SU-DHL-6 (cell line): ENCODE data around the gene ANXA8.

Source experiments
- H2AFZ ChIP-seq: fragments of 200-600 bp; sonication (generic); 2 replicates; pipeline ENCODE4 v1.6.1; 2014; ENCODE audit warnings: low read depth, mild to moderate bottlenecking, moderate library complexity, mixed read lengths, antibody characterized with exemption, low read length; ENCODE audit not compliant: severe bottlenecking
- H3F3A ChIP-seq: fragments of 200-600 bp; shearing (Covaris generic); 2 replicates; pipeline ENCODE4 v1.6.0; 2016; ENCODE audit warnings: antibody characterized with exemption, mild to moderate bottlenecking; ENCODE audit not compliant: insufficient read depth
- H3K27ac ChIP-seq: fragments of 200-600 bp; sonication (generic); 2 replicates; pipeline ENCODE4 v1.5.1; 2016; ENCODE audit warnings: low read depth, mild to moderate bottlenecking, low read length, moderate library complexity, mixed read lengths
- H3K27me3 ChIP-seq: fragments of 200-600 bp; sonication (generic), shearing (Covaris generic); 2 replicates; pipeline ENCODE4 v1.6.0; 2014; ENCODE audit warnings: mild to moderate bottlenecking, low read length
- H3K36me3 ChIP-seq: fragments of 200-600 bp; sonication (generic); 2 replicates; pipeline ENCODE4 v1.6.1; 2014; ENCODE audit warnings: mild to moderate bottlenecking, low read length, mixed read lengths
- H3K4me2 ChIP-seq: fragments of 300-600, 200-600 bp; shearing (Covaris generic), sonication (generic); 2 replicates; pipeline ENCODE4 v1.6.0; 2014; ENCODE audit warnings: low read length, low read depth, mild to moderate bottlenecking; ENCODE audit not compliant: poor library complexity, severe bottlenecking
- H3K4me3 ChIP-seq: fragments of 200-600 bp; sonication (generic); 2 replicates; pipeline ENCODE4 v1.5.1; 2014; ENCODE audit warnings: antibody characterized with exemption, low read length, mild to moderate bottlenecking, mixed read lengths; ENCODE audit not compliant: insufficient read depth, poor library complexity, severe bottlenecking
- H3K79me2 ChIP-seq: fragments of 200-600 bp; sonication (generic); 2 replicates; pipeline ENCODE4 v1.6.1; 2014; ENCODE audit warnings: mild to moderate bottlenecking, low read length, moderate library complexity; ENCODE audit not compliant: insufficient read depth
- H3K9ac ChIP-seq: fragments of 200-600 bp; sonication (generic); 2 replicates; pipeline ENCODE4 v1.7.0; 2014; ENCODE audit warnings: mild to moderate bottlenecking, low read length
- H3K9me2 ChIP-seq: fragments of 200-600 bp; sonication (generic); replicated peaks from 2 replicates; pipeline ENCODE4 v1.6.1; 2014; ENCODE audit warnings: low read length; ENCODE audit not compliant: insufficient read depth
- H3K9me3 ChIP-seq: fragments of 200-600 bp; sonication (generic); 2 replicates; pipeline ENCODE4 v1.6.1; 2014; ENCODE audit warnings: low read length, mixed read lengths; ENCODE audit not compliant: insufficient read depth
- H4K20me1 ChIP-seq: fragments of 200-600 bp; sonication (generic); 2 replicates; pipeline ENCODE4 v1.6.1; 2014; ENCODE audit warnings: low read depth, mild to moderate bottlenecking, antibody characterized with exemption, low read length, moderate library complexity, mixed read lengths
- CTCF ChIP-seq: fragments of 200-600 bp; sonication (generic); IDR thresholded peaks from one replicate; pipeline ENCODE4 v1.5.1; 2017; ENCODE audit warnings: antibody characterized with exemption, mild to moderate bottlenecking, low read length, moderate library complexity; ENCODE audit not compliant: insufficient read depth, poor library complexity, severe bottlenecking
- EZH2phosphoT487 ChIP-seq: fragments of 200-600 bp; sonication (generic), shearing (Covaris generic); conservative IDR thresholded peaks from 2 replicates; pipeline ENCODE4 v1.6.1; 2018; ENCODE audit warnings: mild to moderate bottlenecking, antibody characterized with exemption, low read length, moderate library complexity, mixed read lengths

Gene ANXA8

GRCh38 chr10:47445720-47446119 lies 38.2 kb downstream of the ANXA8 start:
- no peaks in the 10 kb centered on the region for H3K9me2 ChIP-seq
- no peak overlapping the region for H3K4me3 ChIP-seq
- no peak overlapping the region for H3K4me2 ChIP-seq
- TF ChIP-seq CTCF (no peak), EZH2phosphoT487 (no peak)
- no peaks in the 10 kb centered on the region for H4K20me1 ChIP-seq
- H3K27me3 ChIP-seq, result no peaks in the 10 kb centered on the region
- H3K9me3 ChIP-seq, result no peaks in the 10 kb centered on the region
- no peak overlapping the region for H3K27ac ChIP-seq
- no peaks in the 10 kb centered on the region for H3K36me3 ChIP-seq
- H3F3A ChIP-seq, result no peaks in the 10 kb centered on the region
- no peaks in the 10 kb centered on the region for H3K79me2 ChIP-seq
- H3K9ac ChIP-seq, result no peak overlapping the region
- no peak overlapping the region for H2AFZ ChIP-seq

GRCh38 chr10:47444047-47444446 lies 39.9 kb downstream of the ANXA8 start:
- no peaks in the 10 kb centered on the region for H3K9me2 ChIP-seq
- H4K20me1 ChIP-seq, result no peaks in the 10 kb centered on the region
- no peak overlapping the region for H3K4me2 ChIP-seq
- TF ChIP-seq EZH2phosphoT487 (no peak), CTCF (no peak)
- H3K27ac ChIP-seq, result no peak overlapping the region
- no peak overlapping the region for H2AFZ ChIP-seq
- no peaks in the 10 kb centered on the region for H3K79me2 ChIP-seq
- no peaks in the 10 kb centered on the region for H3K36me3 ChIP-seq
- no peaks in the 10 kb centered on the region for H3F3A ChIP-seq
- no peak overlapping the region for H3K4me3 ChIP-seq
- H3K9me3 ChIP-seq, result no peaks in the 10 kb centered on the region
- no peaks in the 10 kb centered on the region for H3K27me3 ChIP-seq
- no peak overlapping the region for H3K9ac ChIP-seq

DNA sequence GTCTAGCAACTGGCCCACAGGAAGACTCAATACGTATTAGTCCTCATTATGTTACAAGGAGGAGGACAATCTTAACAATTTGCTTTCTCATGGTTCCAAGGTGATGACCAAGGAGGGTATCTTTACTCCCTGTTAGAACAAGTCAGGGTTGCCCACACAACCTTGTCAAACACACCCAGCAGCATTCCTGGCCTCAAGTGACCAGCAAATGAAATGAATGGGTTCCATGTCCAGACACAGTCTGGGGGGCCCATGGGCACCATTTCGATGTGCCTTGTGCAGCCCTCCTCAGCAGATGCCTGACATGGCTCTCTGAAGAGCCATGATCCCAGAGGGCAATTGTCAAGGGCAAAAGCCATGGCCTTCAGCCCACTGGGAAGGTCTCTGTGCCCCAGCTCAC lies 40.8 kb downstream of the ANXA8 start:
- H3K4me2 ChIP-seq, result no peak overlapping the region
- TF ChIP-seq CTCF, result no peak
- no peak for TF ChIP-seq EZH2phosphoT487
- no peaks in the 10 kb centered on the region for H3K79me2 ChIP-seq
- H3F3A ChIP-seq, result no peaks in the 10 kb centered on the region
- H3K27me3 ChIP-seq, result no peaks in the 10 kb centered on the region
- no peaks in the 10 kb centered on the region for H4K20me1 ChIP-seq
- H3K9me3 ChIP-seq, result no peaks in the 10 kb centered on the region
- H3K27ac ChIP-seq, result no peak overlapping the region
- no peaks in the 10 kb centered on the region for H3K9me2 ChIP-seq
- H2AFZ ChIP-seq, result no peak overlapping the region
- H3K4me3 ChIP-seq, result no peak overlapping the region
- H3K9ac ChIP-seq, result no peak overlapping the region
- H3K36me3 ChIP-seq, result no peaks in the 10 kb centered on the region

GRCh38 chr10:47442351-47442750 lies 41.6 kb downstream of the ANXA8 start:
- Histone ChIP-seq H3K9ac (no peak overlapping the region), H2AFZ (no peak overlapping the region), H3K4me3 (no peak overlapping the region), H3K4me2 (no peak overlapping the region), H3K27ac (no peak overlapping the region), H4K20me1 (no peaks in the 10 kb centered on the region), H3K9me2 (no peaks in the 10 kb centered on the region), H3K9me3 (no peaks in the 10 kb centered on the region), H3K79me2 (no peaks in the 10 kb centered on the region), H3K36me3 (no peaks in the 10 kb centered on the region), H3F3A (no peaks in the 10 kb centered on the region), H3K27me3 (no peaks in the 10 kb centered on the region)
- TF ChIP-seq EZH2phosphoT487 (no peak), CTCF (no peak)
